Islet of Langerhans (tissue), 1 donor: ENCODE data around the gene CCDC33.

Experiments
- FAIRE-seq: peaks from one replicate; lab custom pipeline; 2011; peaks lifted over from hg19 to GRCh38; lab: Jason Lieb, UNC

Gene CCDC33

DNA sequence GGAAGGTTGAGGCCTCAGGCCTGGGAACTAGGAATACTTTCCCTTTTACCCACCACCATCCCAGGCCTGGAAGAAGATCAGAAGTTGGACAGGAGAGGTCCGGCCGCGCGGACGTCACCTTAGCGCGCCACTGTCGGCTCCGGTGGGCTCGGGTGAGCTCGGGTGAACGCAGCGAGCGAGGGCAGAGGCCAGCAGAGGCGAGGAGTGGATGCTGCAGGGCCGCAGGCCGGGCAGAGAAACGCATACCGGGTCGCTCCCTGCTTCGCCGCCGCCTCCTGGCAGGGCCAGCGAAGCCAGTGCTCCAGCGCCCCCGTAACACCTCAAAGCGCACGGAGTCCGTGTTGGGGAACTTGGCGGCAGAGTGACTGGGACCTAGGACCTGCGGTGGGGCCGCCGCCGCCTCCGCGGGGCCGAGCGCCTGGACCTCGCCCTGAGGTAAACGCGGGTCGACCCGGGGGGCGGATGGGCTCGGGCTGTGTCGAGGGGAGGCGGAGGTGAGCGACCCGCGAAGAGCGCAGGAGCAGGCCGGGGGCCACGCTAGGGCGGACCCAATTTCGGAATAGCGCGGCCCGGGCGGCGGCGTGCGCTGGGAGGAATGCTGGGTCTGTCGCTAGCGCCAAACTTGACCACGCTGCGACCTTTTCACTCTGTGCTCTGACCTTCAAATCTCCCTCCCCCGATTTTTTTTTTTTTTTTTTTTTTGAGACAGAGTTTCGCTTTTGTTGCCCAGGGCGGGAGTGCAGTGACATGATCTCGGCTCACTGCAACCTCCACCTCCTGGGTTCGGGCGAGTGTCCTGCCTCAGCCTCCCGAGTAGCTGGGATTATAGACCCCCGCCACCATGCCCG lies 129.7 kb downstream of the CCDC33 start:
- FAIRE-seq = no peak

DNA sequence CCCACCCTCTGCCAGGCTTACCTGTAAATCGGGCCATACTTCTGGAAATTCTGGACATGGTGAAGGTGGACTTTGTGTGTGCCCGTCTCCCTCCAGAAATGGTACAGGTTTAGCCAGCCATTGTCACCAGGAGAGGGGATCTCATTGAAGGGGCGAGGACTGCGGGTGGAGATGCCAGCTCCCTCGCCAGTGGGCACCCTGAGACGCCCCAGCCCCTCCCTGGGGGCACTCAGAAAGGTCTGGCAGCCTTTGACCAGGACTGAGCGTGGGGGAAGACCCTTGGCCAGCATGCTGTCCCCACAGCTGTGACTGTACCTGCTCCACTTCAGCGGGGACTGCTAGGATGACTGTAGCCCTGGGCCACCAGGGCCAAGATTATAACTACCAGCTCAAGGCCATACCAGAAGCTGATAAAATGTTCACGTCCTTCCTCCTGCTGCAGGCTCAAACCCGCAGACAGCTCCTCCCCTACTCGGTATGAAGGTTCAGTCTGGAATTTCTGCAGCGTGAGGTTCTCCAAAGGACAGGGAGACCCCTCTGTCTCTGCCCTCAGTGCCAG lies 131.2 kb downstream of the CCDC33 start, which contains the start of gene CYP11A1:
TSS of gene CYP11A1 (minus strand) at position 351 of the 559 bp plus-strand sequence. CDS start at position 290, 61 bp downstream.
- no peak for FAIRE-seq

DNA sequence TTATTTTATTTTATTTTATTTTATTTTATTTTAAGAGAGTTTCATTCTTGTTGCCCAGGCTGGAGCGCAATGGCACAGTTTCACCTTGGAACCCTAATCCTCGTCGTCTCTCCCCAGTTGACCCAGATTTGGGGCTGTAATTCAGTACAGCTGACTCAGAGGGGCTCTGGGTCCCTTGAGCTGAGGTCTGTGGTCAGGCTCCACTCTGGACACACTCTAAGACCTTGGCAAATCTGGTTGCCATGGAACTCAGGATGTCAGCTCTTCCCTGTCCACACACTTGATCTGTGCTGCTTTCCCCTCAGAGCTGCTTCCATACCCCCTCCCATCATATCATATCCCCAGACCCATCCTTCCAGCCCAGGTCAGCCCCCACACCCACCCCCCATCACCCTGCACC lies 132.0 kb downstream of the CCDC33 start:
- no peak for FAIRE-seq

DNA sequence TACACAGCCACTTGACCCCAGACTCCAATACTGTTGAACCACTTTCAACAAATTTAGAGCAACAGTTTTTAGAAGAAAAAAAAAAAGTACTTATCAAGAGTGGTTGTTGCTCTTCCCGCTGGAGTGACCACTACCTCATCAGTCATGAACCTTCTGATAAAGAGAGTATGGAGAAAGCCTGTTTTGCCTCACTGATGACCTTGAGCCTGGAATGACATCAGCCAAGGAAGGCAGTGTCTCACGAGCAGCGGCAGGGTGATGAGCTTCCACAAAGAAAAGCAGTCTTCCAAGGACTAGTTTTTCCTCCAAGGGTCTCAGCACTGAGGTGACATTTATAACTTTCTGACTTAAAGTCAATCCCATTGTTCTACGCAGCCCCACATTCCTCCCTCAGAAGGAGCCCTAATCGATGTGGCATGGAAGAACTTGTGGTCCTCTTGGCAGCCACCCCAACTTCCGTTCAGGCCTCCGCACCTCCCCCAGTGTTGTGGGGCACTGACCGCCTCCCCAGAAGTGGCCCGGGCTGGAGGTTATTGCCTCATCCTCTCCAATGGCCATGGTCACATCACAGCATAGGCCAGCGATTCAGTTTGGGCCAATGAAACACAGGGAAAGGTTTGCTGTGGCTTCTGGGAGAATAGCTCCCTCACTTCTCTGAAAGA lies 133.1 kb downstream of the CCDC33 start:
- FAIRE-seq = no peak

DNA sequence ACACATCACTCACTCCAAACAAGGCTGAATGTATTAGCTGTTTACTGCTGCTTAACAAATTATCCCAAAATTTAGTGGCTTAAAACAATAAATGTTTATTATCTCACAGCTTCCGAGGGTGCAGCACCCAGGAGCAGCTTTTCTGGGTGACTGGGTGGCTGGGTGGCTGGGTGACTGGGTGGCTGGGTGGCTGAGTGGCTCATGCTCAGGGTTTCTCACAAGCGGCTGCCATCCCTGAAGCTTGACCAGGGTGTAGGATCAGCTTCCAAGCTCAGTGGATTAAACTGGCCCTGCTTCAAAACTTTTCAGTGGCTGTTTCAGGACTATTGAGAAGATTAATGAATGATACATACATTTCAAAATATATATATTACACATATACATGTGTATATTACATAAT lies 133.6 kb downstream of the CCDC33 start:
- no peak for FAIRE-seq

DNA sequence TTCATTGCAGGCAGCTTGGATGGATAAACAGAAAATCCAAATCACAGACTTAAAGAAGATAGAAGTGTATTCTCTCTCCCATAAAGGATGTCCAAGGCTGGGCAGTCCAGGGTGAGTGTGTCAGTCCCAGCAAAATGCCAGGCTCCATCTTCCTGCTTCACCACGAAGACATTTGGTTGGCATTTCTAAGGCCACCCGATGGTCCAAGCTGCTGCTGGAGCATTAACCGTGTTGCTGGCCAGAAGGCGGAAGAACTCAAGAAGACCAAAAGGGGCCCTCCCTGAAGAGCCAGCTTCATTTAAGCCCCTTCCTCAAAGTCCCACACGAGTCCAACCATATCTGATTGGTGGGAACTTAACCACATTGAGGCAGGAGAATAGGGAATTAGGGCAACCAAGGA lies 134.3 kb downstream of the CCDC33 start:
- no peak for FAIRE-seq

DNA sequence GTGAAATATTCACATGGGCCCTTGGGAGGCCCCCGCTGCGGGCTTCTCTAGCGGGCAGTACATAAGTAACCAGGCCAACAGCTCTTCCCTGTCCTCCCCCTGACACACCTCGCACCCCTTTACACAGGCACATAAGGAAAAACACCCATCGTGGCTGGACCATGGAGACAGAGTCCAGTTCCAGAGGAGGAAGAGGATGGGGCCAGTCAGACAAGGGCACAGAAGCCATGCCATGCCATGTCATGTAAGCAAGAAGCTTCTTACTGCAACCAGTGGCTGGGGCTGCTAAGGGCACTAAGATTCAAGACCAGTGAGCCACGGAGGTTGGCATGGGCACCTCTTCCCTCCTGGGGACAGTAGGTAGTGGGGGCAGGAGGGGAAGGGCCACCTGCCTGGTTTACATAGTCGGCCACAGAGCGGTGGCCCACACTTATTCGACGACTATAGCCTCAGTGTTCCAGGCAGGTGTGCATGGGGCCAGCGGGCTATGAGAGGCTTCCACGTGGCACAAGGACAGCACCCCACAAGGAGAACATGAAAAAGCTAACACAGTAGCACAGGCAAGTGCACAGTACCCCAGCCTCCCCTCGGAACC lies 137.0 kb downstream of the CCDC33 start:
- no peak for FAIRE-seq

DNA sequence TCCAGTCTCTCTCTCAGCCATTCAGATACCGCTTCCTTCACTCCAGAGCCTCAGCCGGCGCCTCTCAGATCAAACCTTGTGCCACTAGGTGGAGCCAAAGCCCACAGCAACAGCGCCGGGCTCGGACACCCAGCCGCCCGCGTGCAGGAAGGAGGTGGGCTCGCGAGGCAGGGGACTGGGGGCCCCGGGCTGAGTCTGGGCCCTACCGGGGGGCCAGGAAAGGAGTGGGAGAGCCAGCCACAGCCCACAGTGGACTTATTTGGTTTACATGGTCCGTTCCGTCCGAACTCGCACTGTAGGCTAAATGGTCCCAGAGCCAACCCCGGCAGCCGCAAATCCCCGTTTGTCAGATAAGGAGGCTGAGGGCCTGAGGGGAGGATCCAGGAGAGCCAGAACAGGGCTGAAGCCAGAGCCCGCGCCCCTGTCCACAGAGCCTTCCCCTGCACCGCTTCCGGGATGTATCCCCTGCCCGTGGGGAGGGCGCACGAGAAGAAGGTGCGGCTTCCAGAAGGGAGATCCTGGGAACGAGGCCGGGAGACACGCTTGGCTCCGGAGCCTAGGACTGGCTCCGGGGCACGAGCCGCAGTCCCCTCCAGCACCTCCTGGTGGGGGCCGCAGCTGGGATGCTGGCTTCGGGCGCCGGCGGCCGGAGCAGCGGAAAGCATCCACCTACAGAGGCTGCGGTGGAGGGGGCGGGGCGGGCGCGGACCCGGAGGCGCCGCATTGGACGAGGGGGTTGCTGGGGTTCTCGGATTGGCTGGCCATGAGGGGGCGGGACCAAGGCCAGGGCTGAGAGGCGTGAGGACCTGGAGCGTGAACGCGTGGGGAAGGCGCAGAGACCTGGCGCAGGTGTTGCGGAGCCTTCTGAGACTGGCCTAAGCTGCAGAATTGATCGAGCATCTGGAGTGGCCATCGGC lies 137.9 kb downstream of the CCDC33 start:
- FAIRE-seq = no peak

DNA sequence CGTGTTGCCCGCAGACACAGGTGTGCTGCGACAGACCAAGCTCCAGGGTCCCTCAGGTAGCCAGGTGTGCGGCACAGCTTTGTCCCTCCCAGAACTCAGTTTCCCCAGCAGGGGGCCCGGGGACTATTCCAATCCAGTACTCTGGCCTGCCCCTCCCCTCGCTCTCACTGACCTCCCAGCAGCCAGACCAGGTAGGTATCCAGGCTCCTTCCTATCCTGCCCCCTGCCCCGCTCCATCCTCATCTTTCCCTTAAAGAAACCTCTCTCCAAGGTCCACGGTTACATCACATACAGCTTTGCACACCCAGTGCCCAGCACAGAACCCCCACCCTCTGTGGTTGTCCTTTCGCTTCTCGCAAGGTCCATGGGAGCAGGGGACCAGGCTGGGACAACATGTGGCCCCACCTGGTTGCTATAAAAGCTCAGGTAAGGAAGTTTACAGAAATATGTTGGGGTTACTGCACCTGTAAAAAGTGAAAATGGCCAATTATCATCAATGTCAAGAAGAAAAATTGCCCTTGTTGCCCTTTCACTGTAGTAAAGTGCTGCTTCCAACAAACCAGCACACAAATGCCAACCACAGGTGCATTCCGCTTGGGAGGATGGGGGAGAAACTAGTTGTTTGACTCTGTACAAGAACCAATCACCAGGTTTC lies 138.6 kb downstream of the CCDC33 start:
- no peak for FAIRE-seq

DNA sequence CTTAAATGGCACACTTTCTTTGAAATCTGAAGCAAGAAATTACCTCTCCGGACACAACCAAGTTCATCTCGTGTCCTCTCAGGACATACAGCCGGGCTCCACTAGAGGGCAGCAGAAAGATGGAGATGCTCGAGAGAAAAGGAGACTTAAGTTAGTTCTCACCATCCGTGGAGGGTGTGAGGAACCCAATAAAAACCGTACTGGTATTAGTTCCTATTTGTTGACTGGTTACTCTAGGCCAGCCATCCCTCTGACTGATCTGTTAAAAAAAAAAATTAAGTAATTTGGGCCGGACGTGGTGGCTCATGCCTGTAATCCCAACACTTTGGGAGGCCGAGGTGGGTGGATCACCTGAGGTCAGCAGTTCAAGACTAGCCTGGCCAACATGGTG lies 139.2 kb downstream of the CCDC33 start:
- FAIRE-seq = no peak

DNA sequence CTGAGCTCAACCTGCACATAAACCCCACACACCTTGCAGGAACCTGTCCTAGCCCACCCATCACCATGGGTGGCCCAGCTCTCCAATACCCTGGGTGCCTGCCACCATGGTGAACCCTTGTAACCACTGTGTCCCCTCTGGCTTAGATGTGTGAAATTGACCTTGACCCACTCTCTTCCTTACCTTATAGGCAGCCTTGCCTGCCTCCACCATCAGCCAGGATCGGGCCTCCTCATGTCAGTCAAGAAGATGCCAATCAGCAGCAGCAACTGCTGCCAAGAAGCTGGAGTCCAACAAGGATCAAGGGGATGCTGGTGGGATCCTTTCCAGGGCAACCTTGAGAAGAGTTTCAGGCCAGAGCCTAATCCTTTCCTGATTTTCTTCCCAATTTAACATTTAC lies 140.1 kb downstream of the CCDC33 start:
- FAIRE-seq = no peak

DNA sequence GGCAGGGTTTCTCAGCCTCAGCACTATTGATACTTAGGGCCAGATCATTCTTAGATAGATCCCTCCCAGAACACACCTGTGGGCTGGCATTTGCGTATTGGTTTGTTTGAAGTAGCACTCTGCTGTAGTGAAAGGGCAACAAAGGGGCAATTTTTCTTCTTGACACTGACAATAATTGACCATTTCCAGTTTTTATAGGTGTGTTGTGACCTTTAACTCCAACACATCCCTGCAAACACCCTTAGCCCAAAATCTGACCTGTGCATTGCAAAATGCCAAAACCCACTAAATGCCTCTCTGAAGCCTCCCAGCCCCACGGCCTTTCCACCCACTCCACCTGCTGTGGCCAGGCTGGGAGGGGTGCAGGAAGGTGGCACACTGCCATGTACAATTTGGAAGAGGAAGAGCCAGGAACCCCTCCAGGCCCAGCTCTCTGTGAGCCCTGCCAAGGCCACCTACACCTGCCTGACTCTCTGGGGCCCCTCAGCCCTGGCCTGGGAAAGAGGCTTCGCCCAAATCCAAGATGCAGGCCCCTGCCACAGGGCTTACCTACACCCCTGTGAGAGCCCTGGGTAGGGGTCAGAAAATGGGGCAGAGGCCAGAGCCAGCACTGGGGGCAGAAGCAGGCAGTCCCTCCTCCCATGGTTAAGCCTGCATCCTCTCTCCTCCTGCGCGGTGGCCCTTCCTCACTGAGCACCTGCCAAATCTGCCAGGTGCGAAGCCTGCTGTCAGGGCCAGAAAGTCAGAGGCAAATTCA lies 140.9 kb downstream of the CCDC33 start:
- FAIRE-seq = no peak

DNA sequence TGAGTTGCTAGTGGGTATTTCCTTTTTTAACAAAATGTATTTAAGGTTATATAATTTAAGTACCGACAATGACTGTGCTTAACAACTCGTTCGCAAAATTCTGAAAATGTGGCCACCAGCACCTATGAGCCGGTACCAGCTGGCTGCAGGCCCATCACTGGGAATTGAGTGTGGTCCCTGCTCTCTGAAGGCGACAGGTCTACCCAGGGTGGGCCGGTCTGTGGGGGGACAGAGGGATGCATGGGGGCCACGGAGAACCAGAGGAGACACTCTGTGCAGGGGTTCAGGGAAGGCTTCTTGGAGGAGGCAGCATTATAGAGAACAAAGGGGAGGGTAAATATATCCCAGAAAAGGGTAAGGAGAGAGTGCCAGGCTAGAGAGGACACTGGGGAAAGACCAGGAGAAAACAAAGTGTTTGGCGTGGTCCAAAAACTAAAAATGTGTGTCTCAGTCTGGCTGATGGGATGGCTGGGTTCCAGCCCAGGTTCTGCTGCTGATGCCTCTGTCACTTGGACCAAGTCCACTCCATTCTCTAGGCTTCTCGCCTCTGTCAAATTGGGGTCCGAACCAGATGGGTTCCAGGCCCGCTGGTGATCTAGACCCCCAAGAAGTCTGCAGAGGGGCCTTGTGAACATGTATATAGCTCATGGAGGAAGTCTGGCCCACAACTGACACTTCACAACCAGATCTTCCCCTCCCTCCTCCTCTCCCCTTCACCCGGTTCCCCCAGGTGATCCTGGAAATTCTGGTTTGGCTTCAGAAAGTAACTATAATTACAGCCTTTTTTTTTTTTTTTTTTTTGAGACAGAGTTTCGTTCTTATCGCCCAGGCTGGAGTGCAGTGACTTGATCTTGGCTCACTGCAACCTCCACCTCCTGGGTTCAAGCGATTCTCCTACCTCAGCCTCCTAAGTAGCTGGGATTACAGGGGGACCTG lies 142.0 kb downstream of the CCDC33 start:
- no peak for FAIRE-seq

DNA sequence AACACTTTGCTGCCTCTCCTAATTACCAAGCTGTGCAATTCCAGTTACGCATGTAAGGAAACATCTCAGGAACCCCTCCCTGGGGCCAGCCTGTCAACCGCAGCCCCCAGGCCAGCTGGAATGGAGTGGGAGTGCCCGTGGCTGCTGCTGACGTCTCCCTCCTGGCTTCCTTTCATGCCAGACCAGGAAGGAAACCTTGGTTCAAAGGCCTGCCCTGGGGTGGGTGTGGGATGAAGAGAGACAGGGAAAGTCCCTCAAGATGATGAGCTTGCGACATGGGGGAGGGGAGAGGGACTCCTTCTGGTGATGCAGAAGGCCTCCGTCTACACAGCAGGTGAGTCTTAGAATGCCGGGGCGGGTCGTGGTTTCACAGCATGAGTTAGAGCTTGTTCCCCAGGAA lies 142.7 kb downstream of the CCDC33 start:
- no peak for FAIRE-seq

DNA sequence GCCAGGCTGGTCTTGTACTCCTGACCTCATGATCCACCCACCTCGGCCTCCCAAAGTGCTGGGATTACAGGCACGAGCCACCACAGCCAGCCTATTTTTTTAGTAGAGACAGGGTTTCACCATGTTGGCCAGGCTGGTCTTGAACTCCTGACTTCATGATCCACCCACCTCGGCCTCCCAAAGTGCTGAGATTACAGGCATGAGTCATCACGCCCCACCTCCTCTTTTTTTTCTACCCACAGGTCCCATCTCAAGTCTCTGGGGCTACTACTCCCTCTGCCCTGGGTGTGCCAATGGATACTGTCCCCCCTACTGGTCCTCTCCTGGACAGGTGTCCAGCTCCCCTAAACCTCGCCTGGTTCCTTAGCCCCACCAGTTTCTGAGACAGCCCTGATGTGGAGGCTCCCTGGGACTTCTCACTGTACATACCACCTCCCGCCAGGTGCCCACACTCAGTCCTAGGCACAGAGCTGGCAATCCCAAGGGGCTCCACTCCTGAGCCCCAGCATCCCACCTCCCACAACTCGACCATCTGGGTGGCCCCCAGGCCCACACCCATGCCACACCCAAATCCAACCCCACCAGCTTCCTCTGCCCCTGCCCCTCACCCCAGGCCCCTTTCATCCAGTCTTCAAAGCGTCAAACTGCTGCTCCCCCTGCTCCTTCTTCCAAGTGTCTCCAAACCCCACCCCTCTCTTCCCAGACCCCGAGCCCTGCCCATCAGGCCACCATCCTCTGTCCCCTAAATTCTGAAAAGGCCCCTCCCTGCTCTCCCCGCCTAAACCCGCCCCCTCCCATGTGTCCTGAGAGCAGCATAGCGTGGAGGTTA lies 144.4 kb downstream of the CCDC33 start:
- FAIRE-seq = no peak

DNA sequence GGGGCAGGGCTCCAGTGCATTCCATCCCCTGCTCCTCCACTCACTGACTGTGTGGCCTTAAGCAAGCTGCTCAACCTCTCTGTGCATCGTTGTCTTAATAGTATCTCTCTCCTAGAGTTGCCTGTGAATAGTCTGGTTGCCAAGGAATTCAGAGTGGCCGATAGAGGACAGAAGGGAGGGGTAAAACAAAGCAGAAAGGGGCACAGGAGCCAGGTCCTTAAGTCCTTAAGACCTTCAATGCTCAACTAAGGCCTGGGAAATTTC lies 145.0 kb downstream of the CCDC33 start:
- FAIRE-seq = no peak

DNA sequence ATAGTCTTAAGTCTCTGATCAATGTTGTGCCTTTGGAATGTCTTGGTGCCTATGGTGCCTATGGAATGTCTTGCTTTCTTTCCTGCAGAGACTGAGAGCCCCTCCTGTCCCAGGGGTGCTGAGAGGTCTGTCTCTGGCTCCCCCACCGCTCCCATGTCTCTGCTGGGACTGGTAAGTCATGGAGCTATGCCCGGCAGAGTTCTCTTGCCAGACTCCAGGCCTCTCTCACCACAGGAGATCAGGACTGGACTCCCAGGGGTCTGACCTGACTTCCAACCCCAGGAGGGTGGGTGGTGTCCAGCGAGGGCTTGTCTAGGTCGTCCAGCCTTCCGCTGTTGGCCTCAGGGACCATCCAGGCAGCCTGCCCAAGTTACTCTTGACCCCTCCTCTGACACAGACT lies 145.4 kb downstream of the CCDC33 start:
- no peak for FAIRE-seq

DNA sequence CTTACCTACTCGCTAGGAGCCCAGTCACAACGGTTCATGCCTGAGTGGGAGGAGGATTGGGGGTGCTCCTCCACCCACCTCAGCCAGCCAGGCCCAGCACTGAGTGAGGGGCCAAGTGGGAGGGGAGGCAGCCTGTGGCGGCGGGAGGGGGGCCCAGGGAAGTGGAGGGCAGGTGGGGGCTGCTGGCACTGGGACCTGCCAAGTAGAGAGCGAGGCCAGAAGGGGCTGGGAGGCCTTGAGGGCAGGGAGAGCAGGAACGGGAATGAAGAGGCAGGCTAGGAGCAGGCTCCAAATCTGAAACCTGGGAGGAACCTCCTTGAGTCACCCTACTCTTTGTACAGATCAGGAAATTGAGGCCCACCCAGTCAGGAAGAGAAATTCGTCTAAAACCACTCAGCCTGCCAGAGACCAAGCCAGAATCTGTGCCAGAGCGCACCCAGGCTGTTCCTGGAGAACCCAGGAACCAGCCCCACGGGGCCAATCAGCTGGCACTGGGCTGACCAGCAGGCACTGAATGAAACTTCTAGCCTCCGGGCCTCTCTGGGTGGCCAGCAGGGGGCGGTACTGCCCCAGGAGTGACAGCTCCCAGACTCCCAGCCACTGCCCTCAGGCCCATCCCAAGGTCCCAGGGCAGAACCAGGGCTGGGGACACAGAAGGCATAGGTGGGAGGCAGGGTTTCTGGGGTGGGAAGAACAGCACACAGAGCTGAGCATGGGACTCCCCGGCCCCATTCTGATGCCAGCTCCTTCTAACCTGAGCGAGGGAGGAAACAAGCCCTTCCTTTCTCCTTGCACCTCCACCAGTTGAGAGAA lies 146.1 kb downstream of the CCDC33 start:
- FAIRE-seq = no peak
